ENCODE measurements around the gene AKIP1. TPM values are rescaled to one million over a fixed set of nuclear protein-coding genes. Genes with fewer than 3 reads are reported as not detected.

AKIP1 gene, protein sequence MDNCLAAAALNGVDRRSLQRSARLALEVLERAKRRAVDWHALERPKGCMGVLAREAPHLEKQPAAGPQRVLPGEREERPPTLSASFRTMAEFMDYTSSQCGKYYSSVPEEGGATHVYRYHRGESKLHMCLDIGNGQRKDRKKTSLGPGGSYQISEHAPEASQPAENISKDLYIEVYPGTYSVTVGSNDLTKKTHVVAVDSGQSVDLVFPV
- total RNA-seq (2021; fragmentation: NEBNext Ultra II Directional; extraction: Animal tissue kit (Norgen Biotek cat#: 25700)) (17.8 and 19.9 TPM in 2 replicates), polyA plus RNA-seq (2011; rRNA removed) (27.2 and 29.6 TPM in 2 replicates), polyA minus RNA-seq (2011; rRNA and poly(A)+ RNA removed) (3.9 and 6.7 TPM in 2 replicates)
- polyA plus RNA-seq (2011; cell fraction: cytosol; rRNA removed) = 24.3 TPM
- 12.4 TPM for polyA plus RNA-seq (2011; cell fraction: nucleus; rRNA removed)
- polyA plus RNA-seq (2012, experiment 1 of 2) = 21.3 to 23.8 TPM (median 22.5 TPM) in 4 replicates
- polyA plus RNA-seq (2012, experiment 2 of 2) = 27.7 TPM
- polyA plus RNA-seq (2013, experiment 1 of 2) = 10.3 TPM
- 10.5 TPM for polyA plus RNA-seq (2013, experiment 2 of 2)
- polyA minus RNA-seq (2011; cell fraction: cytosol; rRNA and poly(A)+ RNA removed) = 14.0 TPM
- 8.1 TPM for polyA minus RNA-seq (2011; cell fraction: nucleus; rRNA and poly(A)+ RNA removed)
- long read RNA-seq, experiment 1, transcript AKIP1-204 (4 exons, 1,084 nt) = major isoform, 5 of 11 reads
- long read RNA-seq, experiment 1, partial matches to known transcripts = 2 of 11 reads
- long read RNA-seq, experiment 1, other reads (novel, unspliced or antisense) = 2 of 11 reads
- long read RNA-seq, experiment 2, transcript AKIP1-204 (4 exons, 1,084 nt) = major isoform, 5 of 15 reads
- long read RNA-seq, experiment 2, transcript AKIP1-210 (5 exons, 1,022 nt) = major isoform, 5 of 15 reads
- long read RNA-seq, experiment 2, partial matches to known transcripts = 0 of 15 reads
- long read RNA-seq, experiment 2, other reads (novel, unspliced or antisense) = 1 of 15 reads

DNA sequence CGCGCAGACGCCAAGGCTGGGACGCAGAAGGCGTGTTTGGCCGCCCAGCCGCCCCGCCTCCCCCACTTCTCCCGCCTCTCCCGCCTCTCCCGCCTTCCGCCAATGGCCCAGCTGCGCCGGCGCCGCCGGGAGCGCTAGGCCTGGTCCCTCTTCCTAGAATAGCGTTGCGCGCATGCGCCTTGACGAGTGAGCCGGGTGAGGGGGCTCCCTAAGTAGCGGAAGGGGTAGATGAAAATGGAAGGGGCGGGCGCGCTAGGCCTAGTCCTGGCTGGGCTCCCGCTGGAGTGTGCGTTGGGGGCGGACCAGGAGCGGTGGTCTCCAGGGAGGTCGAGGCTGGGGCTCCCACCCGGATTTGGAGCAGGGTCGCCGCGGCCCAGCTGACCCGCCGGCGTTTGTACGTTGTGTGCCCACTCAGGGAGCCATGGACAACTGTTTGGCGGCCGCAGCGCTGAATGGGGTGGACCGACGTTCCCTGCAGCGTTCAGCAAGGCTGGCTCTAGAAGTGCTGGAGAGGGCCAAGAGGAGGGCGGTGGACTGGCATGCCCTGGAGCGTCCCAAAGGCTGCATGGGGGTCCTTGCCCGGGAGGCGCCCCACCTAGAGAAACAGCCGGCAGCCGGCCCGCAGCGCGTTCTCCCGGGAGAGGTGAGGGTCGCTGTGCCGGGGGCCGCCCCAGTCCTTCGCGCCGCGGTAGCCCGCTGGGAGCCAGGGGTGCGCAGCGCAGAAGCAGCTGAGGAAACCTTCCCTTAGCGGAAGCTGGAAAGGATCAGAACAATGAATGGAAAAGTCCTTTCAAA, at the start of gene AKIP1:
Gene AKIP1, plus strand, starts transcription at position 161 of the 795 bp plus-strand sequence. Its CDS starts 261 bp downstream, at position 422.
- peak within 1 kb of the TSS; percentile 83 for H3K18ac ChIP-seq (ENCODE audit: extremely low read depth, low read length)
- peak within 1 kb of the TSS; percentile 55 for H3K27ac ChIP-seq (ENCODE audit: low read depth, low read length)
- peak within 1 kb of the TSS; percentile 68; the same call in 1 of the 2 replicates for H2BK12ac ChIP-seq (ENCODE audit: low read depth, low read length)
- peak within 1 kb of the TSS; percentile 83; the same call in 1 of the 2 replicates for H2BK5ac ChIP-seq (ENCODE audit: low read depth, low read length)
- peaks cover 0 to 5% of the 10 kb centered on the region in 2 experiments; a peak in 1 of 4 replicates for H3K79me2 ChIP-seq (ENCODE audit: control insufficient read depth in 1 of 2, insufficient read depth in 2 of 2, low read length in 2 of 2)
- peak within 1 kb of the TSS; percentile 93 for H2AFZ ChIP-seq (ENCODE audit: low read length)
- H2BK20ac ChIP-seq (ENCODE audit: low read length) = no peak within 1 kb of the TSS
- H2AK5ac ChIP-seq (ENCODE audit: low read depth, low read length) = no peak within 1 kb of the TSS
- POLR2A ChIA-PET (ENCODE audit: partially characterized antibody) = interaction anchor here (0.6 to 1.8 kb wide), 15 partner anchors 13 to 229 kb away, joined by 3 to 8 read pairs (median 3); partner anchors contain the start of genes NRIP3, RPL27A, TMEM9B and TRIM66
- FAIRE-seq (no peak), DNase-seq (ENCODE audit: low read depth in 1 of 2, low spot score in 2 of 2) (peak; percentile 94 to 96)
- H3K4me1 ChIP-seq (replicated peaks in 1 of 4; ENCODE audit: control insufficient read depth in 3 of 4, insufficient read depth in 4 of 4, low read length in 3 of 4) = peaks cover 0 to 8% (median 1%) of the 10 kb centered on the region in 4 experiments; a peak in 5 of 7 replicates
- 2% methylated on average over 45 of the region's 68 CpGs; no CpG with 5 or more reads in 1 of the 2 experiments for WGBS, 2 experiments (ENCODE audit: extremely low coverage in 1 of 2, insufficient coverage in 1 of 2, insufficient read length in 1 of 2, insufficient replicate concordance in 2 of 2, low coverage in 1 of 2, low lambda C conversion rate in 2 of 2, missing lambda C conversion rate in 1 of 2)
- H3K4ac ChIP-seq (replicated peaks; ENCODE audit: insufficient read length, low read depth, low read length) = peak within 1 kb of the TSS; percentile 85
- peak within 1 kb of the TSS; percentile 80 for H3K56ac ChIP-seq (replicated peaks; ENCODE audit: insufficient read length, low read depth, low read length)
- H4K91ac ChIP-seq (replicated peaks; ENCODE audit: insufficient read length, low read length) = peak within 1 kb of the TSS; percentile 69
- no peaks in the 10 kb centered on the region for H3K9me3 ChIP-seq (ENCODE audit: insufficient read depth in 2 of 2, low read depth in 1 of 2, low read length in 1 of 2)
- H2BK120ac ChIP-seq (replicated peaks; ENCODE audit: low read depth, low read length) = no peak within 1 kb of the TSS
- H3K36me3 ChIP-seq (ENCODE audit: control insufficient read depth in 2 of 4, insufficient read depth in 4 of 4, low read length in 3 of 4) = peaks cover under 1 to 5% (median 3%) of the 10 kb centered on the region in 4 experiments; a peak in 4 of 8 replicates
- H4K5ac ChIP-seq (ENCODE audit: insufficient read length, low read depth, low read length) = peak within 1 kb of the TSS; percentile 92
- H3K4me2 ChIP-seq (ENCODE audit: insufficient read depth in 1 of 2, low read depth in 2 of 2, low read length in 2 of 2) = peak within 1 kb of the TSS; percentile 96 to 97
- peaks cover 0 to 12% (median 5%) of the 10 kb centered on the region in 4 experiments; a peak in 3 of 7 replicates for H3K27me3 ChIP-seq (replicated peaks in 1 of 4; ENCODE audit: control insufficient read depth in 3 of 4, extremely low read depth in 1 of 4, insufficient read depth in 3 of 4, low read length in 3 of 4)
- peak within 1 kb of the TSS; percentile 47 to 75 (median 70) for H3K9ac ChIP-seq (replicated peaks in 1 of 4; ENCODE audit: extremely low read depth in 1 of 4, low read depth in 3 of 4, low read length in 3 of 4)
- no peak within 1 kb of the TSS for H3K14ac ChIP-seq (ENCODE audit: insufficient read length)
- H3K79me1 ChIP-seq (ENCODE audit: low read depth, low read length) = no peaks in the 10 kb centered on the region
- peak within 1 kb of the TSS; percentile 91; the same call in 1 of the 2 replicates for H4K8ac ChIP-seq (ENCODE audit: extremely low read depth, insufficient read depth, low read length)
- peaks cover 10% of the 10 kb centered on the region; the same call in 1 of the 2 replicates for H3K23me2 ChIP-seq (ENCODE audit: low read depth, low read length)
- H3K23ac ChIP-seq (ENCODE audit: insufficient read length) = no peak within 1 kb of the TSS
- H2BK15ac ChIP-seq (ENCODE audit: low read length) = no peak within 1 kb of the TSS
- CTCF ChIA-PET (ENCODE audit: partially characterized antibody) = interaction anchor here (0.6 to 5.8 kb wide), 7 partner anchors 49 to 678 kb away, joined by 3 to 66 read pairs (median 3); no protein-coding TSS in a partner anchor
- peaks cover 0 to 1% of the 10 kb centered on the region in 2 experiments for H4K20me1 ChIP-seq (replicated peaks in 1 of 2; ENCODE audit: control insufficient read depth in 1 of 2, insufficient read depth in 2 of 2, low read length in 2 of 2)
- peak within 1 kb of the TSS; percentile 74 to 90 (median 83) for H3K4me3 ChIP-seq (ENCODE audit: extremely low read depth in 1 of 4, insufficient read depth in 2 of 4, low read depth in 3 of 4, low read length in 4 of 4)
- TF ChIP-seq KDM4A (IDR thresholded peaks at IDR 0.05; ENCODE audit: low read depth, low read length, severe bottlenecking) = peak; percentile 92
- TF ChIP-seq SIN3A (conservative IDR thresholded peaks at IDR 0.05 in 1 of 2, IDR thresholded peaks at IDR 0.05 in 1 of 2; ENCODE audit: low read depth in 1 of 2, low read length in 2 of 2) = peak in 1 of 2 experiments; percentile 57; a peak in 2 of 4 replicates
- no peak; the same call in 1 of the 2 replicates for TF ChIP-seq TBP (IDR thresholded peaks at IDR 0.05; ENCODE audit: low read depth, low read length)
- peak; percentile 72 for TF ChIP-seq NRF1 (IDR thresholded peaks at IDR 0.05; ENCODE audit: low read depth, low read length)
- TF ChIP-seq ASH2L (IDR thresholded peaks at IDR 0.05; ENCODE audit: low read length) = peak; percentile 83
- TF ChIP-seq TAF1 (IDR thresholded peaks at IDR 0.05; ENCODE audit: low read depth, low read length) = peak; percentile 59; the same call in 1 of the 2 replicates

All from H1 (cell line).